Measurements from ENCODE around the gene CEBPB.

The CEBPB gene

GRCh38 chr20:50230184-50230583 lies 39.6 kb downstream of the CEBPB start:
- Histone ChIP-seq H3K36me3 (ENCODE audit: control insufficient read depth, low read depth, low read length) (no peaks in the 10 kb centered on the region), H3K4me1 (ENCODE audit: control insufficient read depth, low read depth, low read length) (no peaks in the 10 kb centered on the region), H3K4me3 (ENCODE audit: low read length) (no peak overlapping the region), H3K9ac (ENCODE audit: low read length) (no peak overlapping the region), H3K9me3 (ENCODE audit: control insufficient read depth, low read depth, low read length) (no peaks in the 10 kb centered on the region), H3K27me3 (ENCODE audit: control insufficient read depth, insufficient read depth, low read length) (no peaks in the 10 kb centered on the region), H3K27ac (ENCODE audit: low read length) (no peak overlapping the region)

- no peaks in the 10 kb centered on the region for H3K36me3 ChIP-seq (ENCODE audit: control insufficient read depth, low read depth, low read length)
- H3K9me3 ChIP-seq (ENCODE audit: control insufficient read depth, low read depth, low read length), result no peaks in the 10 kb centered on the region
- H3K27me3 ChIP-seq (ENCODE audit: control insufficient read depth, insufficient read depth, low read length), result no peaks in the 10 kb centered on the region
- no peak overlapping the region for H3K27ac ChIP-seq (ENCODE audit: low read length)
- H3K9ac ChIP-seq (ENCODE audit: low read length), result no peak overlapping the region
- no peak overlapping the region for H3K4me3 ChIP-seq (ENCODE audit: low read length)
- H3K4me1 ChIP-seq (ENCODE audit: control insufficient read depth, low read depth, low read length), result no peaks in the 10 kb centered on the region
Measured at GRCh38 chr20:50230871-50231560, 40.4 kb downstream of the CEBPB start.

GRCh38 chr20:50231854-50232253 lies 41.2 kb downstream of the CEBPB start:
- H3K36me3 ChIP-seq (ENCODE audit: control insufficient read depth, low read depth, low read length), result no peaks in the 10 kb centered on the region
- H3K27ac ChIP-seq (ENCODE audit: low read length), result no peak overlapping the region
- H3K9ac ChIP-seq (ENCODE audit: low read length), result no peak overlapping the region
- H3K9me3 ChIP-seq (ENCODE audit: control insufficient read depth, low read depth, low read length), result no peaks in the 10 kb centered on the region
- no peaks in the 10 kb centered on the region for H3K4me1 ChIP-seq (ENCODE audit: control insufficient read depth, low read depth, low read length)
- H3K27me3 ChIP-seq (ENCODE audit: control insufficient read depth, insufficient read depth, low read length), result no peaks in the 10 kb centered on the region
- H3K4me3 ChIP-seq (ENCODE audit: low read length), result no peak overlapping the region

- Histone ChIP-seq H3K27ac (ENCODE audit: low read length) (no peak overlapping the region), H3K9me3 (ENCODE audit: control insufficient read depth, low read depth, low read length) (no peaks in the 10 kb centered on the region), H3K4me1 (ENCODE audit: control insufficient read depth, low read depth, low read length) (no peaks in the 10 kb centered on the region), H3K36me3 (ENCODE audit: control insufficient read depth, low read depth, low read length) (no peaks in the 10 kb centered on the region), H3K4me3 (ENCODE audit: low read length) (no peak overlapping the region), H3K9ac (ENCODE audit: low read length) (no peak overlapping the region), H3K27me3 (ENCODE audit: control insufficient read depth, insufficient read depth, low read length) (no peaks in the 10 kb centered on the region)
Measured at GRCh38 chr20:50232651-50233324, 42.2 kb downstream of the CEBPB start.

GRCh38 chr20:50233325-50234212 lies 42.9 kb downstream of the CEBPB start:
- no peaks in the 10 kb centered on the region for H3K36me3 ChIP-seq (ENCODE audit: control insufficient read depth, low read depth, low read length)
- no peaks in the 10 kb centered on the region for H3K27me3 ChIP-seq (ENCODE audit: control insufficient read depth, insufficient read depth, low read length)
- H3K9me3 ChIP-seq (ENCODE audit: control insufficient read depth, low read depth, low read length), result no peaks in the 10 kb centered on the region
- H3K4me1 ChIP-seq (ENCODE audit: control insufficient read depth, low read depth, low read length), result no peaks in the 10 kb centered on the region
- no peak overlapping the region for H3K27ac ChIP-seq (ENCODE audit: low read length)
- no peak overlapping the region for H3K9ac ChIP-seq (ENCODE audit: low read length)
- H3K4me3 ChIP-seq (ENCODE audit: low read length), result no peak overlapping the region

- H3K9me3 ChIP-seq (ENCODE audit: control insufficient read depth, low read depth, low read length), result no peaks in the 10 kb centered on the region
- no peak overlapping the region for H3K9ac ChIP-seq (ENCODE audit: low read length)
- no peaks in the 10 kb centered on the region for H3K36me3 ChIP-seq (ENCODE audit: control insufficient read depth, low read depth, low read length)
- H3K4me1 ChIP-seq (ENCODE audit: control insufficient read depth, low read depth, low read length), result no peaks in the 10 kb centered on the region
- no peak overlapping the region for H3K4me3 ChIP-seq (ENCODE audit: low read length)
- no peak overlapping the region for H3K27ac ChIP-seq (ENCODE audit: low read length)
- no peaks in the 10 kb centered on the region for H3K27me3 ChIP-seq (ENCODE audit: control insufficient read depth, insufficient read depth, low read length)
Measured at GRCh38 chr20:50234288-50234687, 43.7 kb downstream of the CEBPB start.

GRCh38 chr20:50237349-50237748 lies 46.7 kb downstream of the CEBPB start:
- H3K9ac ChIP-seq (ENCODE audit: low read length), result no peak overlapping the region
- no peaks in the 10 kb centered on the region for H3K9me3 ChIP-seq (ENCODE audit: control insufficient read depth, low read depth, low read length)
- H3K27ac ChIP-seq (ENCODE audit: low read length), result no peak overlapping the region
- no peaks in the 10 kb centered on the region for H3K36me3 ChIP-seq (ENCODE audit: control insufficient read depth, low read depth, low read length)
- no peak overlapping the region for H3K4me3 ChIP-seq (ENCODE audit: low read length)
- H3K27me3 ChIP-seq (ENCODE audit: control insufficient read depth, insufficient read depth, low read length), result no peaks in the 10 kb centered on the region
- H3K4me1 ChIP-seq (ENCODE audit: control insufficient read depth, low read depth, low read length), result no peaks in the 10 kb centered on the region

GRCh38 chr20:50238081-50238800 lies 47.6 kb downstream of the CEBPB start:
- Histone ChIP-seq H3K27me3 (ENCODE audit: control insufficient read depth, insufficient read depth, low read length) (no peaks in the 10 kb centered on the region), H3K9me3 (ENCODE audit: control insufficient read depth, low read depth, low read length) (no peaks in the 10 kb centered on the region), H3K9ac (ENCODE audit: low read length) (no peak overlapping the region), H3K36me3 (ENCODE audit: control insufficient read depth, low read depth, low read length) (no peaks in the 10 kb centered on the region), H3K4me1 (ENCODE audit: control insufficient read depth, low read depth, low read length) (no peaks in the 10 kb centered on the region), H3K4me3 (ENCODE audit: low read length) (no peak overlapping the region), H3K27ac (ENCODE audit: low read length) (no peak overlapping the region)

- Histone ChIP-seq H3K27ac (ENCODE audit: low read length) (no peak overlapping the region), H3K9ac (ENCODE audit: low read length) (no peak overlapping the region), H3K9me3 (ENCODE audit: control insufficient read depth, low read depth, low read length) (no peaks in the 10 kb centered on the region), H3K27me3 (ENCODE audit: control insufficient read depth, insufficient read depth, low read length) (no peaks in the 10 kb centered on the region), H3K4me3 (ENCODE audit: low read length) (no peak overlapping the region), H3K4me1 (ENCODE audit: control insufficient read depth, low read depth, low read length) (no peaks in the 10 kb centered on the region), H3K36me3 (ENCODE audit: control insufficient read depth, low read depth, low read length) (no peaks in the 10 kb centered on the region)
Measured at GRCh38 chr20:50240092-50240491, 49.5 kb downstream of the CEBPB start.

GRCh38 chr20:50242178-50242514 lies 51.5 kb downstream of the CEBPB start:
- Histone ChIP-seq H3K4me1 (ENCODE audit: control insufficient read depth, low read depth, low read length) (no peaks in the 10 kb centered on the region), H3K36me3 (ENCODE audit: control insufficient read depth, low read depth, low read length) (no peaks in the 10 kb centered on the region), H3K4me3 (ENCODE audit: low read length) (no peak overlapping the region), H3K9ac (ENCODE audit: low read length) (no peak overlapping the region), H3K27me3 (ENCODE audit: control insufficient read depth, insufficient read depth, low read length) (no peaks in the 10 kb centered on the region), H3K9me3 (ENCODE audit: control insufficient read depth, low read depth, low read length) (no peaks in the 10 kb centered on the region), H3K27ac (ENCODE audit: low read length) (no peak overlapping the region)

All from iPS-18a (cell line).